Kidney epithelial cell (primary cell): Measurements from ENCODE around the gene PGF. TPM values are rescaled to one million over a fixed set of nuclear protein-coding genes. Genes with fewer than 3 reads are reported as not detected.
"Not testable (repeated sequence)": the region's sequence is repeated elsewhere in the genome, so short reads cannot be mapped to it uniquely, and the experiment has no call there.

ENCODE experiments used
- DNase-seq: peaks from one replicate; pipeline ENCODE4 v3.0.0-alpha.2; 2010; ENCODE audit warnings: low read depth
- H3K27me3 ChIP-seq: 2 replicates; pipeline ENCODE4 v1.6.0; 2011; ENCODE audit warnings: low read length; ENCODE audit not compliant: control insufficient read depth, insufficient read depth
- H3K36me3 ChIP-seq: 2 replicates; pipeline ENCODE4 v1.5.1; 2011; ENCODE audit warnings: low read length; ENCODE audit not compliant: control insufficient read depth, insufficient read depth
- H3K4me3 ChIP-seq: 2 replicates; pipeline ENCODE4 v1.5.1; 2011; ENCODE audit warnings: low read depth, mild to moderate bottlenecking, control low read depth, low read length
- CTCF ChIP-seq: IDR thresholded peaks from 2 replicates; pipeline ENCODE4 v1.5.1; 2011; ENCODE audit warnings: mild to moderate bottlenecking, moderate library complexity, low read length, control low read depth, inconsistent platforms; ENCODE audit not compliant: insufficient read depth, poor library complexity, severe bottlenecking
- total RNA-seq: library from RNA; depleted of rRNA; stranded (reverse); fragments of >200 nt; gene quantifications from 2 replicates; pipeline ENCODE4 v1.2.3, GENCODE V29; 2015

PGF gene
- total RNA-seq, 1 donor from 2014 or later: 11.2 TPM

GRCh38 chr14:74937171-74937570 lies 18.2 kb downstream of the PGF start:
- DNase-seq: no peak
- H3K27me3 ChIP-seq: no peaks in the 10 kb centered on the region

DNA sequence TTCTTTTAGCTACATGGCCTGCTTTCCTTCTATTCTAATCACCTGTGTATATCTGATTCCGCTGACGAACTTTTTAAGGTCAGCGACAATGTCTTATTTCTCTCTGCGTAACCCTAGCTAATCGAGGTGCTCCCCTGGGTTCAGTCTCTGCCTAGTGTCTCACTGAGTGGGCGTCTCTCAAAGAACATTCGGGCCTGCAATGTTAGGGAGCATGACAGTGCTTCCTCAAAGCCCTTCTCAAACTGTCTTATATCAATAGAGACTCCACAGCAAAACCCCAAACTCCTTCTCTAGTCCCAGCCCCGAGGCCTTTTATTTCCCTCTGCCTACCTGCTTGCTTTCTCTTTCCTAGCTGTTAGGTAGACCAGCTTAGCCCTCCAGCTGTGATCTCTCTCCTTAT lies 18.7 kb downstream of the PGF start:
- Histone ChIP-seq H3K4me3 (no peak overlapping the region), H3K36me3 (no peaks in the 10 kb centered on the region), H3K27me3 (no peaks in the 10 kb centered on the region)
- TF ChIP-seq CTCF: no peak
- no peak for DNase-seq

More at GRCh38 chr14:74937171-74937570, 18.2 kb downstream of the PGF start:
- H3K36me3 ChIP-seq: no peaks in the 10 kb centered on the region
- H3K4me3 ChIP-seq: no peak overlapping the region
- TF ChIP-seq CTCF: no peak

DNA sequence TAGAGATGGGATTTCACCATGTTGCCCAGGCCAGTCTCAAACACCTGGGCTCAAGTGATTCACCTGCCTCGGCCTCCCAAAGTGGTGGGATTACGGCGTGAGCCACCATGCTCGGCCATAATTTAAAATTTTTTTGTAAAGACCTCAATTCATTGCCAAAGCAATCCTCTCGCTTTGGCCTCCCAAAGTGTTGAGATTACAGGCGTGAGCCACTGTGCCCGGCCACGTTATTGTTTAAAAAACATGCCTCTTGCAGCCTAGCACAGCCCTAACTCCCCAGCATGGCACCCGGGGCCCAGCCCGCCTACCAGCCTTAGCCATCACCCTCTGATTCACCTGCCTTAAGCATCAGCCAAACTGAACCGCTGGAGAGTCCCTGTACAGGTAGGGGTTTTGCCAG lies 19.2 kb downstream of the PGF start:
- no peaks in the 10 kb centered on the region for H3K27me3 ChIP-seq
- DNase-seq: no peak
- TF ChIP-seq CTCF: no peak
- H3K36me3 ChIP-seq: no peaks in the 10 kb centered on the region
- no peak overlapping the region for H3K4me3 ChIP-seq

- Histone ChIP-seq H3K36me3 (no peaks in the 10 kb centered on the region), H3K4me3 (no peak overlapping the region), H3K27me3 (no peaks in the 10 kb centered on the region)
- no peak for DNase-seq
- no peak for TF ChIP-seq CTCF
These were observed 20.1 kb downstream of the PGF start for GRCh38 chr14:74935360-74935680.

DNA sequence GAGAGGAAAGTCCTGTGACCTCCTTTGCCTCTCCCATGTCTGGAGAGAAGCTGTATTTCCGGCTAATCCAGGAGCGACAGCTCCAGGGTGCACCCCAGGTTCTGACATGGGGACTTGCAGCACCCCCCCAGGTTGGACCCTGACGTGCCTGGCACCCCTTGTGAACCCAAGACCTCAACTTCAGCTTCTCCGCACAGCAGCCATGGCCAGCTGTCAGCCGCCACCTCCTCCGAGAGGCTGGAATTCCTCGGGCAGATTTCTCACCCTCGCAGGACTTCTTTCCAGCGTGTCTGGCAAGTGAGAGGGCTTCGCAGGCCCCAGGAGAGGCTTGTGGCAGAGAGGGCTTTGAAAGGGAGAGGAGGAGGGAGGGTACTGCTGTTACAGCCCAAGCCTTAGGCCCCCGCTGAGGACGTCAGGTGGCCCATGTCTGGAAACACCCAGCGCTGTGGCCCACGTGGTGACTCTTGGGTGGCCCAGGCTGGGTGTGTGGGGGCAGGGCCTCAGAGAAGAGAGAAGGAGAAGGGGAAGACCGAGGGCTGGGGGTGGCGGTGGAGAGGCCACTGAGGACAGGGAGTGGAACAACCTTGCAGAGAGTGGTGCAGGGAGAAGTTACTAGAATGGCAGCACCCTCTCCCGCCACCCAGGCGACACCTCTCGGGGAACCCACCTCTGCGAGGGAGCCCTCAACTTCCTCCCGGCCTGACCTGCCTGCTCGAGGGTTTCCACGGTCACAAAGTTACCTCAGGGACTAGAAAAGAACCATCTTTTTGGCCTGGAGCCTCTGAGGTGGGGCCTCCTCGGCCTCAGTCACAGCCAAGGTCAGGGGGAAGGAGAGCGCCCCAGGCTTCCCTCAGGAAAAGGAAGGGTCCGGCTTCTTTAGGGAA lies 20.7 kb downstream of the PGF start:
- no peaks in the 10 kb centered on the region for H3K36me3 ChIP-seq
- no peak overlapping the region for H3K4me3 ChIP-seq
- no peak for DNase-seq
- H3K27me3 ChIP-seq: no peaks in the 10 kb centered on the region
- no peak for TF ChIP-seq CTCF

GRCh38 chr14:74934041-74934440 lies 21.4 kb downstream of the PGF start:
- no peak for TF ChIP-seq CTCF
- Histone ChIP-seq H3K27me3 (no peaks in the 10 kb centered on the region), H3K36me3 (no peaks in the 10 kb centered on the region), H3K4me3 (no peak overlapping the region)
- no peak for DNase-seq

DNA sequence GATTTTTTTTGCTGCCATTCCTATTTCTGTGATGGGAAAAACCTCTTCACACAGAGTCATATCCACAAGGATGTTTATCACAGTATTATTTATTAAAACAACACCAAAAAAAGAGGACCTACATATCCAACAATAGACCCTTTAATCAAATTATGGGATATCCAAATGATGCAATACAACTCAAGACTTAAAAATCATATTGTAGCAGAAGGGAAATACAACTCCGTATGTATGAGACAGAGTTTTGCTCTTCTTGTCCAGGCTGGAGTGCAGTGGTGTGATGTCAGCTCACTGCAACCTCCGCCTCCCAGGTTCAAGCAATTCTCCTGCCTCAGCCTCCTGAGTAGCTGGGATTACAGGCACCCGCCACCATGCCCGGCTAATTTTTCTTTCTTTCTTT lies 22.5 kb downstream of the PGF start:
- H3K27me3 ChIP-seq, H3K4me3 ChIP-seq, H3K36me3 ChIP-seq, DNase-seq: not testable (repeated sequence)
